Astrocyte (in vitro differentiated cells and primary cell): Measurements from ENCODE around the gene TGM5. TPM values are rescaled to one million over a fixed set of nuclear protein-coding genes. Genes with fewer than 3 reads are reported as not detected.

Experiments
- DNase-seq: peaks from one replicate; pipeline ENCODE4 v3.0.0-alpha.2; 2010; ENCODE audit warnings: low read depth
- FAIRE-seq: peaks from 2 replicates; lab custom pipeline; 2011; peaks lifted over from hg19 to GRCh38; lab: Jason Lieb, UNC
- H2AFZ ChIP-seq: 2 replicates; pipeline ENCODE4 v1.6.0; 2012; ENCODE audit warnings: low read depth, low read length, inconsistent platforms
- H3K27ac ChIP-seq: 2 replicates; pipeline ENCODE4 v1.5.1; 2011; ENCODE audit warnings: low read depth, low read length, inconsistent platforms
- H3K27me3 ChIP-seq: 2 replicates; pipeline ENCODE4 v1.6.0; 2011; ENCODE audit warnings: low read length, inconsistent platforms; ENCODE audit not compliant: insufficient read depth
- H3K36me3 ChIP-seq: 2 replicates; pipeline ENCODE4 v1.5.1; 2011; ENCODE audit warnings: low read length, inconsistent platforms; ENCODE audit not compliant: insufficient read depth
- H3K4me1 ChIP-seq: 2 replicates; pipeline ENCODE4 v1.5.1; 2011; ENCODE audit warnings: low read length, inconsistent platforms; ENCODE audit not compliant: insufficient read depth
- H3K4me2 ChIP-seq: 2 replicates; pipeline ENCODE4 v1.6.0; 2012; ENCODE audit warnings: low read length, inconsistent platforms
- H3K4me3 ChIP-seq: 2 replicates; pipeline ENCODE4 v1.5.1; 2011; ENCODE audit warnings: low read depth, mild to moderate bottlenecking, low read length, inconsistent platforms; ENCODE audit not compliant: insufficient read depth
- H3K79me2 ChIP-seq: 2 replicates; pipeline ENCODE4 v1.6.0; 2012; ENCODE audit warnings: mild to moderate bottlenecking, low read length, inconsistent platforms; ENCODE audit not compliant: insufficient read depth
- H3K9ac ChIP-seq: 2 replicates; pipeline ENCODE4 v1.6.0; 2012; ENCODE audit warnings: mild to moderate bottlenecking, low read length, inconsistent platforms
- H3K9me3 ChIP-seq: 2 replicates; pipeline ENCODE4 v1.5.1; 2012; ENCODE audit warnings: low read depth, mild to moderate bottlenecking, low read length, inconsistent platforms; ENCODE audit not compliant: insufficient read depth
- H4K20me1 ChIP-seq: 2 replicates; pipeline ENCODE4 v1.6.0; 2012; ENCODE audit warnings: low read length, inconsistent platforms; ENCODE audit not compliant: insufficient read depth
- H3K27ac Mint-ChIP-seq: one replicate; pipeline ENCODE4 v1.8.0; 2021; ENCODE audit warnings: mild to moderate bottlenecking, mixed read lengths; ENCODE audit not compliant: unreplicated experiment
- H3K27me3 Mint-ChIP-seq: one replicate; pipeline ENCODE4 v1.8.0; 2021; ENCODE audit warnings: low read depth, mixed read lengths; ENCODE audit not compliant: unreplicated experiment
- H3K36me3 Mint-ChIP-seq: one replicate; pipeline ENCODE4 v1.8.0; 2021; ENCODE audit warnings: low read depth, mixed read lengths; ENCODE audit not compliant: unreplicated experiment
- H3K4me1 Mint-ChIP-seq: one replicate; pipeline ENCODE4 v1.8.0; 2021; ENCODE audit warnings: low read depth, mixed read lengths; ENCODE audit not compliant: unreplicated experiment
- H3K4me3 Mint-ChIP-seq: one replicate; pipeline ENCODE4 v1.8.0; 2021; ENCODE audit warnings: mild to moderate bottlenecking, moderate library complexity, mixed read lengths; ENCODE audit not compliant: unreplicated experiment
- H3K9me3 Mint-ChIP-seq: one replicate; pipeline ENCODE4 v1.8.0; 2021; ENCODE audit warnings: mild to moderate bottlenecking, mixed read lengths; ENCODE audit not compliant: unreplicated experiment
- CTCF ChIP-seq: IDR thresholded peaks from 2 replicates; pipeline ENCODE4 v1.5.1; 2011; ENCODE audit warnings: low read depth, mild to moderate bottlenecking, inconsistent platforms, low read length, moderate library complexity; ENCODE audit not compliant: insufficient read depth
- EZH2 ChIP-seq: IDR thresholded peaks from 2 replicates; pipeline ENCODE4 v1.6.1; 2012; ENCODE audit warnings: mild to moderate bottlenecking, low read length, inconsistent platforms; ENCODE audit not compliant: insufficient read depth
- total RNA-seq: library from RNA; stranded (reverse); gene quantifications from 2 replicates; pipeline ENCODE4 v1.2.1, GENCODE V29; 2021

Gene TGM5
- total RNA-seq, 1 donor from 2014 or later: 0.16 TPM

GRCh38 chr15:43299411-43299810, 32.7 kb upstream of the TGM5 start:
- FAIRE-seq: no peak
- H3K27ac Mint-ChIP-seq: no peak overlapping the region
- Histone ChIP-seq H3K9me3 (no peaks in the 10 kb centered on the region), H3K27ac (no peak overlapping the region), H3K4me2 (no peak overlapping the region), H3K36me3 (no peaks in the 10 kb centered on the region), H3K4me1 (no peaks in the 10 kb centered on the region), H4K20me1 (no peaks in the 10 kb centered on the region), H3K79me2 (no peaks in the 10 kb centered on the region), H3K4me3 (no peak overlapping the region), H3K27me3 (peaks cover 13% of the 10 kb centered on the region), H2AFZ (no peak overlapping the region), H3K9ac (no peak overlapping the region)
- no peak overlapping the region for H3K4me3 Mint-ChIP-seq
- H3K9me3 Mint-ChIP-seq: peaks cover 2% of the 10 kb centered on the region
- no peak for TF ChIP-seq CTCF
- H3K36me3 Mint-ChIP-seq: no peaks in the 10 kb centered on the region
- H3K27me3 Mint-ChIP-seq: peaks cover 32% of the 10 kb centered on the region
- H3K4me1 Mint-ChIP-seq: no peaks in the 10 kb centered on the region
- no peak for DNase-seq

- Mint-ChIP-seq H3K27me3 (peaks cover 39% of the 10 kb centered on the region), H3K9me3 (peaks cover 7% of the 10 kb centered on the region), H3K36me3 (no peaks in the 10 kb centered on the region), H3K27ac (no peak overlapping the region), H3K4me3 (no peak overlapping the region), H3K4me1 (no peaks in the 10 kb centered on the region)
- Histone ChIP-seq H3K27me3 (peaks cover 27% of the 10 kb centered on the region), H3K4me1 (peaks cover 5% of the 10 kb centered on the region), H3K9me3 (no peaks in the 10 kb centered on the region), H2AFZ (no peak overlapping the region), H3K4me2 (no peak overlapping the region), H3K27ac (no peak overlapping the region), H3K36me3 (no peaks in the 10 kb centered on the region), H3K9ac (no peak overlapping the region), H4K20me1 (no peaks in the 10 kb centered on the region), H3K79me2 (no peaks in the 10 kb centered on the region), H3K4me3 (no peak overlapping the region)
- no peak for FAIRE-seq
- DNase-seq: no peak
- TF ChIP-seq EZH2: no peak
- no peak for TF ChIP-seq CTCF
Measured at GRCh38 chr15:43294091-43294706, 27.5 kb upstream of the TGM5 start.

GRCh38 chr15:43293432-43293831, 26.7 kb upstream of the TGM5 start:
- Histone ChIP-seq H3K27ac (no peak overlapping the region), H3K4me1 (peaks cover 5% of the 10 kb centered on the region), H3K27me3 (peaks cover 27% of the 10 kb centered on the region), H2AFZ (no peak overlapping the region), H3K9me3 (no peaks in the 10 kb centered on the region), H3K4me3 (no peak overlapping the region), H3K4me2 (no peak overlapping the region), H3K9ac (no peak overlapping the region), H4K20me1 (no peaks in the 10 kb centered on the region), H3K79me2 (no peaks in the 10 kb centered on the region), H3K36me3 (no peaks in the 10 kb centered on the region)
- Mint-ChIP-seq H3K36me3 (no peaks in the 10 kb centered on the region), H3K4me1 (no peaks in the 10 kb centered on the region), H3K27me3 (peaks cover 40% of the 10 kb centered on the region), H3K9me3 (peaks cover 7% of the 10 kb centered on the region), H3K27ac (no peak overlapping the region), H3K4me3 (no peak overlapping the region)
- FAIRE-seq (no peak), DNase-seq (no peak)
- no peak for TF ChIP-seq EZH2
- no peak for TF ChIP-seq CTCF
